Esophagus squamous epithelium (tissue), 5 donors: ENCODE measurements around the gene RPL35A. TPM values are rescaled to one million over a fixed set of nuclear protein-coding genes. Genes with fewer than 3 reads are reported as not detected.

Source experiments
- DNase-seq: peaks from one replicate; lab custom pipeline; 2025; lab: John Stamatoyannopoulos, UW
- H3K27ac ChIP-seq, 4 donors: fragments of 200-600 bp; sonication (generic); one replicate each; pipeline ENCODE4 v1.5.1; 2016 to 2019; ENCODE audit warnings: mild to moderate bottlenecking in 1 of 4
- H3K27me3 ChIP-seq, 4 donors: fragments of 200-600 bp; sonication (generic); 1 replicate in 3 of 4; 2 replicates in 1 of 4; pipeline versions ENCODE4 v1.5.1 to v1.6.0; 2017 to 2021; ENCODE audit warnings: antibody characterized with exemption in 1 of 4
- H3K36me3 ChIP-seq, 3 donors: fragments of 200-600 bp; sonication (generic); one replicate each; pipeline ENCODE4 v1.5.1; 2016 to 2019
- H3K4me1 ChIP-seq, 3 donors: fragments of 200-600 bp; sonication (generic); one replicate each; pipeline ENCODE4 v1.5.1; 2017 to 2019
- H3K4me3 ChIP-seq, 4 donors: fragments of 200-600 bp; sonication (generic); 1 replicate in 3 of 4; 2 replicates in 1 of 4; pipeline ENCODE4 v1.5.1; 2016 to 2019; ENCODE audit warnings: mild to moderate bottlenecking in 2 of 4, moderate library complexity in 1 of 4
- H3K9me3 ChIP-seq, 3 donors: fragments of 200-600 bp; sonication (generic); one replicate each; pipeline ENCODE4 v1.5.1; 2016 to 2019
- POLR2A ChIP-seq, 4 donors: fragments of 450-650 bp; IDR thresholded peaks; one replicate each; pipeline ENCODE4 v1.6.1; 2017; ENCODE audit warnings: antibody characterized with exemption in 4 of 4, mild to moderate bottlenecking in 4 of 4, moderate library complexity in 3 of 4
- WGBS, 2 donors: methylation state at CpG; one replicate each; pipeline ENCODE4 v1.1.5; 2018; 5-methylcytosine and 5-hydroxymethylcytosine counted together
- intact Hi-C: fragments of 100-400 bp; cut with DNase I; formaldehyde crosslinking; loops from one replicate; pipeline ENCODE4 v1.15.0; 2022
- total RNA-seq, 4 donors: library from RNA; depleted of rRNA; stranded (reverse); fragments of >200 nt; gene quantifications; one replicate each; pipeline ENCODE4 v1.1.0, GENCODE V29; 2016
- TF ChIP-seq, protein P1 (sequence below), 6 experiments: fragments of 450-650 bp in 4 of 6; fragments of 200-600 bp in 2 of 6; sonication (generic) in 2 of 6; IDR thresholded peaks; one replicate each; pipeline ENCODE4 v1.5.1; 2016 to 2019; ENCODE audit warnings: antibody characterized with exemption in 6 of 6, mild to moderate bottlenecking in 4 of 6, moderate library complexity in 4 of 6
- donor health status: DM: yes; HTN: yes; CAD: no.

RPL35A gene
- total RNA-seq, result 100 to 1,000 TPM; 495 to 880 (median 705) TPM

DNA sequence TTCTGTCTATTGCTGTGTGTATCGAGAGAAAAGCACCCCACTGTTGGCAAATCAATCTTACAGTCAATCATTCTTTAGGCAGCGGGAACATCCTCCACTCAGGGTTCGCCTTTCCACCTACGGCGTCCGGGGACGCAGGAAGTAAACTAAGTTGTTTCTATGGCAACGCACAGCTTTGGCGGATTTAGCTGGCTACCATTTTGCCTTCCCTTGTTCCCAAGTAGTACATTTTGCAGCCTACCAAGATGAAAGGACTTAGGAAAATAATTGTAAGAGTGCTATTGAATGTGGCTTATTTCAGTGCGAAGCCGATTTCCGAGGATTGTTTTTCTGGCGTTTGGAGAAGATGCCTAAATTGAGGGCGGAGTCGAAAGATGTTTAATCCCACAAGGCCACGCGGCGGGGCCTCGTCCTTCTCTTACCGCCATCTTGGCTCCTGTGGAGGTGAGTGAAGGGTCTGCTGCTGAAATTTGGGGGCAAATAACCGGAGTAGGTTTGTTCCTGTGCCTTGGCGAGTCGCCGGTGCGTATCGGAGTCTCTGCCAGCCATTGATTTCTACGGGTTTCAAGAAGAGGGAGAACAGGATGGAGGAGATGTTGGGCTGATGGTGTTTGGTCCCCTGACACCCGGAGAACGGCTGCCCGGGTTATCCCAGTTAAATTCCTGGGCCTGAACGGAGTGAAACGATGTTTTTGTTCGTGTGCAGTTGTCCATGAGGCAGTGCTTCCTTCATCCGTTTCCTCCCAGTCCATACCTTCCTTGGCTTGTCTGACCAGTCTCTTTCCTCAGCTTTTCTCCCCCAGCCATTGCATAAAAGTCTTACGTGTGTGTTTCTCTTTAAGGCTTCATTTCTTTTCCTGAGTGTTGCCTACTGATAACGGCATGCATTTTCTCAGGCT lies at the start of gene RPL35A:
Gene RPL35A (plus strand): TSS at position 413 of the 899 bp plus-strand sequence. CDS start 778 bp downstream, outside the sequence.
- WGBS, 2 donors, result 0 to 1% methylated on average over 26 to 36 of the region's 36 CpGs
- Histone ChIP-seq H3K4me3 (peak within 1 kb of the TSS; percentile 43 to 76 (median 68)), H3K27me3 (no peaks in the 10 kb centered on the region), H3K9me3 (no peaks in the 10 kb centered on the region), H3K36me3 (peaks cover 26 to 39% (median 29%) of the 10 kb centered on the region in 3 donors), H3K27ac (peak within 1 kb of the TSS; percentile 77 to 95 (median 93)), H3K4me1 (peaks cover 30 to 49% (median 38%) of the 10 kb centered on the region in 3 donors)
- intact Hi-C loops, result no loop called here
- TF ChIP-seq POLR2A (IDR thresholded peaks at IDR 0.05), result peak in 3 of 4 donors; percentile 40 to 79 (median 58)
- TF ChIP-seq, protein P1, sequence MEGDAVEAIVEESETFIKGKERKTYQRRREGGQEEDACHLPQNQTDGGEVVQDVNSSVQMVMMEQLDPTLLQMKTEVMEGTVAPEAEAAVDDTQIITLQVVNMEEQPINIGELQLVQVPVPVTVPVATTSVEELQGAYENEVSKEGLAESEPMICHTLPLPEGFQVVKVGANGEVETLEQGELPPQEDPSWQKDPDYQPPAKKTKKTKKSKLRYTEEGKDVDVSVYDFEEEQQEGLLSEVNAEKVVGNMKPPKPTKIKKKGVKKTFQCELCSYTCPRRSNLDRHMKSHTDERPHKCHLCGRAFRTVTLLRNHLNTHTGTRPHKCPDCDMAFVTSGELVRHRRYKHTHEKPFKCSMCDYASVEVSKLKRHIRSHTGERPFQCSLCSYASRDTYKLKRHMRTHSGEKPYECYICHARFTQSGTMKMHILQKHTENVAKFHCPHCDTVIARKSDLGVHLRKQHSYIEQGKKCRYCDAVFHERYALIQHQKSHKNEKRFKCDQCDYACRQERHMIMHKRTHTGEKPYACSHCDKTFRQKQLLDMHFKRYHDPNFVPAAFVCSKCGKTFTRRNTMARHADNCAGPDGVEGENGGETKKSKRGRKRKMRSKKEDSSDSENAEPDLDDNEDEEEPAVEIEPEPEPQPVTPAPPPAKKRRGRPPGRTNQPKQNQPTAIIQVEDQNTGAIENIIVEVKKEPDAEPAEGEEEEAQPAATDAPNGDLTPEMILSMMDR (IDR thresholded peaks at IDR 0.05), result no peak
- DNase-seq, result peak; percentile 43

DNA sequence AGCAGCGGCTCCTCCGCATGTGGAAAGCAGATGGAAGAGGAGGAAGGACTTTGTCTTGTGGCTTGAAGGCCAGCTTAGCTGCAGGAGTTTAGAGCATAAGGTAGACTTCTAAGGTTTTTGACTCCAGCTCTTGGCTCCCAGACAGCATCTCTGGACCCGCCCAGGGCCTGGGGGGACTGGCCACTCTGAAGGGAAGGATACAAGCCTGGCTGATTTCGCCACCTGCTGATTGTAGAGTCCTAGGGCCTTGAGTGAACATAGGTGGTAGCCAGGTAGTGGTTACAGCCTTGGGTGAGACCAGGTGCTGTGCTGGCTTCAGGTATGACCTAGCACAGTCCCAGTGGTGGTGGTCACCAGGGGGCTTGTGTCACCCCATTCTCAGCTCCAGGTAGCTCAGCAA lies 48.4 kb upstream of the RPL35A start:
- intact Hi-C loops, result no loop called here
- no peak for TF ChIP-seq POLR2A (IDR thresholded peaks at IDR 0.05)
- TF ChIP-seq, protein P1 (IDR thresholded peaks at IDR 0.05), result no peak
- no peaks in the 10 kb centered on the region for H3K9me3 ChIP-seq
- no peak overlapping the region for H3K4me3 ChIP-seq
- H3K27me3 ChIP-seq, result no peaks in the 10 kb centered on the region
- no peak overlapping the region for H3K27ac ChIP-seq
- WGBS, 2 donors, result 67 to 100% methylated on average over 1 to 2 of the region's 4 CpGs
- H3K36me3 ChIP-seq, result no peaks in the 10 kb centered on the region
- DNase-seq, result no peak
- H3K4me1 ChIP-seq, result peaks cover 0 to 20% (median 5%) of the 10 kb centered on the region in 3 donors

DNA sequence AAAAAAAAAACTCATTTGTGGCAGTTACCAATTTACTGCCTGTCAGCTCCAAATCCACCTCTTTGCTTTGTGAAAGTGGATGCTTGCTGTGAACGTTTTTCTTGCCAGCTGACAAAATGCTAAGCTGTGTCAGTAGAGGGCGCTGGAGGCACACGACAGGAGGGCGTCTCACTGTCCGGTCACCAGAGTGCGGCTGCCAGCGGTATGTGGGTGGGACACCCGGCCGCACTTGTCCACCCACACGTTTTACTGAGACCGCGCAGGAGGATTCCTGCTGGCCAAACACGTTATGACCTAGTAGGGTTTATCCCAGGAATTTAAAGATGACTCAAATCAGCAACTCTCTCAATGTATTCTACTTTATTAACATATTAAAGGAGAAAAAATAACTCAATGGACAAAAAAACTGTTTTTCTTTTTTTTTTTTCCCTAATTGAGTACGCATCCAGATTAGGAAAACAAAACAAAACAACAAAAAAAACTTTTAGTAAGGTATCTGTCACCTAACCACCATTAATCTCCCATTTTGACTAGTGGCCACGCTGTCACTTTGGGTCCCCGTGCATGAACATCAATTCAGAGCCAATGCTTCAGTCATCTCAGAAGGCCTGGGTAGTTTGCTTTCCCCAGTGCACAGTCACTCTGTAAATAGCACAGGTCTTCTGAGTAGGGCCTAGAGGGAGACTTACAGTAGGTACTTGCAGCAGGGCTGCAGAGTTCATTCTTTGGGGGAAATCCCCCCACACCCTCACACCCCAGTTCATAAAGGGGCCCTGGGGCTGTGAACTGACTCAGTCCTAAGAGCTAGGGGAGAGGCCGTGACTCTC lies 43.8 kb upstream of the RPL35A start:
- 10 to 11% methylated on average over 16 to 17 of the region's 17 CpGs for WGBS, 2 donors
- H3K27me3 ChIP-seq, result no peaks in the 10 kb centered on the region
- H3K9me3 ChIP-seq, result no peaks in the 10 kb centered on the region
- H3K27ac ChIP-seq, result peak overlapping the region in 1 of 4 donors; percentile 26
- no peak overlapping the region for H3K4me3 ChIP-seq
- H3K36me3 ChIP-seq, result no peaks in the 10 kb centered on the region
- peak; percentile 14 for DNase-seq
- peaks cover 0 to 14% (median 5%) of the 10 kb centered on the region in 3 donors for H3K4me1 ChIP-seq
- TF ChIP-seq POLR2A (IDR thresholded peaks at IDR 0.05), result no peak
- TF ChIP-seq, protein P1 (IDR thresholded peaks at IDR 0.05), result peak; percentile 73 to 90 (median 82)
- intact Hi-C loops, result no loop called here

DNA sequence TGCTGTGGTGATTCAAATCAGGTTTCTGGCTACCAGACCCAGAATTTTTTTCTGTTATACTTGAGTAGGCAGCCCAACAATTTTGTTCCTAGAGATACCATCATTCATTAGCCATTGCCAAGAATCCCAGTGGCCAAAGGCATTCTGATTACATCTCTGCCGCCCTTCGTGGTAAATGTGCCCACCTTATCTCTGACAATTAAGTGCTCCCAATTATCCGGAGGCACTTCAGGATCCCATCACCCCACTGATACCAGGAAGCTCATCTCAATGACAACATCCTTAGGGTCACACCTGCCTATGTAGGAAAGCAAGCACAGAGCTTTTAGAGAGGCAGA lies 43.2 kb upstream of the RPL35A start:
- WGBS, 2 donors, result 56 to 62% methylated on average over 3 of the region's 3 CpGs
- H3K27ac ChIP-seq, result peak overlapping the region in 1 of 4 donors; percentile 26
- TF ChIP-seq, protein P1 (IDR thresholded peaks at IDR 0.05), result no peak
- TF ChIP-seq POLR2A (IDR thresholded peaks at IDR 0.05), result no peak
- H3K4me3 ChIP-seq, result no peak overlapping the region
- no peaks in the 10 kb centered on the region for H3K36me3 ChIP-seq
- DNase-seq, result no peak
- H3K4me1 ChIP-seq, result peaks cover 0 to 14% (median 5%) of the 10 kb centered on the region in 3 donors
- no peaks in the 10 kb centered on the region for H3K27me3 ChIP-seq
- intact Hi-C loops, result no loop called here
- H3K9me3 ChIP-seq, result no peaks in the 10 kb centered on the region
